Upper lobe of left lung (tissue), 6 donors: ENCODE measurements around the gene TST. TPM values are rescaled to one million over a fixed set of nuclear protein-coding genes. Genes with fewer than 3 reads are reported as not detected.

Experiments used
- ATAC-seq, 2 donors: fragments of 200-7000 bp; cut with Tn5 transposase; one replicate each; pipeline ENCODE4 v1.9.1; 2022; ENCODE audit warnings: mild to moderate bottlenecking in 2 of 2, moderate library complexity in 2 of 2; ENCODE audit not compliant: low FRiP score in 2 of 2
- DNase-seq, 2 donors: peaks; one replicate each; pipeline ENCODE4 v3.0.0-alpha.2; 2019 to 2020
- H3K27ac ChIP-seq, 4 donors: fragments of 200-600 bp; sonication (generic); one replicate each; pipeline ENCODE4 v1.5.1; 2016 to 2019
- H3K27me3 ChIP-seq, 4 donors: fragments of 200-600 bp; sonication (generic); one replicate each; pipeline ENCODE4 v1.5.1; 2017 to 2019
- H3K36me3 ChIP-seq, 4 donors: fragments of 200-600 bp; sonication (generic); one replicate each; pipeline ENCODE4 v1.5.1; 2016 to 2019
- H3K4me1 ChIP-seq, 4 donors: fragments of 200-600 bp; sonication (generic); one replicate each; pipeline ENCODE4 v1.5.1; 2018 to 2019
- H3K4me3 ChIP-seq, 4 donors: fragments of 200-600 bp; sonication (generic); one replicate each; pipeline ENCODE4 v1.5.1; 2017 to 2019; ENCODE audit warnings: mild to moderate bottlenecking in 2 of 4, moderate library complexity in 1 of 4
- H3K9me3 ChIP-seq, 4 donors: fragments of 200-600 bp; sonication (generic); one replicate each; pipeline ENCODE4 v1.5.1; 2018 to 2019
- EP300 ChIP-seq, 4 donors: sonication (generic); formaldehyde crosslinking; IDR thresholded peaks; one replicate each; pipeline ENCODE4 v1.5.1; 2017; ENCODE audit warnings: antibody characterized with exemption in 4 of 4, control low read depth in 2 of 4
- POLR2A ChIP-seq, 4 donors: fragments of 450-650 bp; IDR thresholded peaks; one replicate each; pipeline ENCODE4 v1.5.1; 2016 to 2017; ENCODE audit warnings: antibody characterized with exemption in 4 of 4, mild to moderate bottlenecking in 2 of 4
- POLR2AphosphoS5 ChIP-seq, 2 donors: sonication (generic); formaldehyde crosslinking; IDR thresholded peaks; one replicate each; pipeline ENCODE4 v1.5.1; 2017; ENCODE audit warnings: antibody characterized with exemption in 2 of 2
- WGBS, 2 donors: methylation state at CpG; one replicate each; pipeline ENCODE4 v1.1.5; 2017 to 2018; 5-methylcytosine and 5-hydroxymethylcytosine counted together
- total RNA-seq, 6 donors: library from RNA; depleted of rRNA in 4 of 6; stranded (reverse); fragments of >200 nt in 4 of 6; gene quantifications; one replicate each; pipeline versions ENCODE4 v1.1.0 to v1.2.1, GENCODE V29; 2016 to 2021
- TF ChIP-seq, protein P1 (sequence below), 6 experiments: fragments of 450-650 bp in 4 of 6; fragments of 200-600 bp in 2 of 6; sonication (generic) in 2 of 6; IDR thresholded peaks; one replicate each; pipeline ENCODE4 v1.5.1; 2016 to 2019; ENCODE audit warnings: antibody characterized with exemption in 6 of 6
- donor health status: DM: no; HTN: no; CAD: no; lungs with moderate emphysema.
- donor health status: DM: no; HTN: yes; CAD: no; lungs with severe emphysema.

TST gene
- total RNA-seq, 6 donors from 2014 or later: 43.0 to 78.1 (median 70.2) TPM

DNA sequence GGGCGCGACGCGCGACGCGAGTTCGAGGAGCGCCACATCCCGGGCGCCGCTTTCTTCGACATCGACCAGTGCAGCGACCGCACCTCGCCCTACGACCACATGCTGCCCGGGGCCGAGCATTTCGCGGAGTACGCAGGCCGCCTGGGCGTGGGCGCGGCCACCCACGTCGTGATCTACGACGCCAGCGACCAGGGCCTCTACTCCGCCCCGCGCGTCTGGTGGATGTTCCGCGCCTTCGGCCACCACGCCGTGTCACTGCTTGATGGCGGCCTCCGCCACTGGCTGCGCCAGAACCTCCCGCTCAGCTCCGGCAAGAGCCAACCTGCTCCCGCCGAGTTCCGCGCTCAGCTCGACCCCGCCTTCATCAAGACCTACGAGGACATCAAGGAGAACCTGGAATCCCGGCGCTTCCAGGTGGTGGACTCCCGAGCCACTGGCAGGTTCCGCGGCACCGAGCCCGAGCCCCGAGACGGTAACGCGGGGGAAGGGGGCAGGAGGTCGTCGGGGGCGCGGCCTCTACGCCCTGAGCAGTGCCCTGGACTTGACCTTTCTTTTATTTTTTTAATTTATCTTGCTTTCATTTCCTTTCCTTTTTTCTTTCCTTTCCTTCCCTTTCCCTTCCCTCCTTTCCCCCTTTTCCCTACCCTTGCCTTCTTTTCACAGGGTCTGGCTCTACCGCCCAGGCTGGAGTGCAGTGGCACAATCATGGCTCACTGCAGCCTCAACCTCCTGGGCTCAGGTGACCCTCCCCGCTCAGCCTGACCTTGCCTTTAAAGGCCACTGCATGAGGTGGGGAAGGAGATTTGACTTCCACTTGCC is 5.3 kb upstream of the TST start:
- Histone ChIP-seq H3K4me3 (no peak overlapping the region), H3K4me1 (peaks cover 32 to 58% (median 38%) of the 10 kb centered on the region in 4 donors), H3K27ac (peak overlapping the region in 2 of 4 donors; percentile 1 to 25), H3K27me3 (no peaks in the 10 kb centered on the region), H3K9me3 (no peaks in the 10 kb centered on the region), H3K36me3 (peaks cover 3 to 53% (median 31%) of the 10 kb centered on the region in 4 donors)
- DNase-seq (peak in 1 of 2 donors; percentile 80), ATAC-seq (no peak)
- TF ChIP-seq POLR2AphosphoS5 (IDR thresholded peaks at IDR 0.05) (no peak), EP300 (IDR thresholded peaks at IDR 0.05) (no peak), POLR2A (IDR thresholded peaks at IDR 0.05) (no peak)
- TF ChIP-seq, protein P1, sequence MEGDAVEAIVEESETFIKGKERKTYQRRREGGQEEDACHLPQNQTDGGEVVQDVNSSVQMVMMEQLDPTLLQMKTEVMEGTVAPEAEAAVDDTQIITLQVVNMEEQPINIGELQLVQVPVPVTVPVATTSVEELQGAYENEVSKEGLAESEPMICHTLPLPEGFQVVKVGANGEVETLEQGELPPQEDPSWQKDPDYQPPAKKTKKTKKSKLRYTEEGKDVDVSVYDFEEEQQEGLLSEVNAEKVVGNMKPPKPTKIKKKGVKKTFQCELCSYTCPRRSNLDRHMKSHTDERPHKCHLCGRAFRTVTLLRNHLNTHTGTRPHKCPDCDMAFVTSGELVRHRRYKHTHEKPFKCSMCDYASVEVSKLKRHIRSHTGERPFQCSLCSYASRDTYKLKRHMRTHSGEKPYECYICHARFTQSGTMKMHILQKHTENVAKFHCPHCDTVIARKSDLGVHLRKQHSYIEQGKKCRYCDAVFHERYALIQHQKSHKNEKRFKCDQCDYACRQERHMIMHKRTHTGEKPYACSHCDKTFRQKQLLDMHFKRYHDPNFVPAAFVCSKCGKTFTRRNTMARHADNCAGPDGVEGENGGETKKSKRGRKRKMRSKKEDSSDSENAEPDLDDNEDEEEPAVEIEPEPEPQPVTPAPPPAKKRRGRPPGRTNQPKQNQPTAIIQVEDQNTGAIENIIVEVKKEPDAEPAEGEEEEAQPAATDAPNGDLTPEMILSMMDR (IDR thresholded peaks at IDR 0.05): no peak
- WGBS, 2 donors: 94 to 95% methylated on average over 68 to 71 of the region's 71 CpGs

DNA sequence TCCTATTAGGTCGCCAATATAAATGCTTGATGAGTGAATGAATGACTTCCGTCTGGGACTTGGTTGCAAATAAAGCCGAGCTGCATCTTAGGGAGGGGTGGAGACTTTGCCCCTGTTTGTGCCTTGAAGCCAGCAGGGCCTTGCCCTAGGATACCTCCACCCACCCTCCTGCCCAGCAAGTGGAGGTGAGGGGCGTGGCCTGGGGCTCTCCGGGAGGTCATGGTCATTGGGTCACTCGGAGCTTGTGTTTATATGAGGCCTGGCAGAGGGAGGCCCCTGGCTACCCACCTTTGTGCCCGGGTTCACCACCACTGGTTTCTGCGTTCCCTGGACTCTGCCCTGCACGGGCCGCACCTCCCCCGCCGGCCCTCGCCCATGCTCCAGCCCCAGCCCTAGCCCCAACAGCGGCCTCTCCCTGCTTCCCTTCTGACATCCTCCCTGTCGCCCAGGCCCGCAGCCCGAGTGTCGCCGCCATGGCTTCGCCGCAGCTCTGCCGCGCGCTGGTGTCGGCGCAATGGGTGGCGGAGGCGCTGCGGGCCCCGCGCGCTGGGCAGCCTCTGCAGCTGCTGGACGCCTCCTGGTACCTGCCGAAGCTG is 4.6 kb upstream of the TST start:
- DNase-seq (no peak), ATAC-seq (no peak)
- TF ChIP-seq POLR2A (IDR thresholded peaks at IDR 0.05) (no peak), POLR2AphosphoS5 (IDR thresholded peaks at IDR 0.05) (no peak), EP300 (IDR thresholded peaks at IDR 0.05) (no peak)
- TF ChIP-seq, protein P1 (IDR thresholded peaks at IDR 0.05): no peak
- peaks cover 34 to 58% (median 38%) of the 10 kb centered on the region in 4 donors for H3K4me1 ChIP-seq
- H3K27ac ChIP-seq: no peak overlapping the region
- H3K9me3 ChIP-seq: no peaks in the 10 kb centered on the region
- H3K4me3 ChIP-seq: no peak overlapping the region
- H3K27me3 ChIP-seq: no peaks in the 10 kb centered on the region
- peaks cover 3 to 46% (median 26%) of the 10 kb centered on the region in 4 donors for H3K36me3 ChIP-seq
- WGBS, 2 donors: 96 to 97% methylated on average over 30 to 34 of the region's 34 CpGs

DNA sequence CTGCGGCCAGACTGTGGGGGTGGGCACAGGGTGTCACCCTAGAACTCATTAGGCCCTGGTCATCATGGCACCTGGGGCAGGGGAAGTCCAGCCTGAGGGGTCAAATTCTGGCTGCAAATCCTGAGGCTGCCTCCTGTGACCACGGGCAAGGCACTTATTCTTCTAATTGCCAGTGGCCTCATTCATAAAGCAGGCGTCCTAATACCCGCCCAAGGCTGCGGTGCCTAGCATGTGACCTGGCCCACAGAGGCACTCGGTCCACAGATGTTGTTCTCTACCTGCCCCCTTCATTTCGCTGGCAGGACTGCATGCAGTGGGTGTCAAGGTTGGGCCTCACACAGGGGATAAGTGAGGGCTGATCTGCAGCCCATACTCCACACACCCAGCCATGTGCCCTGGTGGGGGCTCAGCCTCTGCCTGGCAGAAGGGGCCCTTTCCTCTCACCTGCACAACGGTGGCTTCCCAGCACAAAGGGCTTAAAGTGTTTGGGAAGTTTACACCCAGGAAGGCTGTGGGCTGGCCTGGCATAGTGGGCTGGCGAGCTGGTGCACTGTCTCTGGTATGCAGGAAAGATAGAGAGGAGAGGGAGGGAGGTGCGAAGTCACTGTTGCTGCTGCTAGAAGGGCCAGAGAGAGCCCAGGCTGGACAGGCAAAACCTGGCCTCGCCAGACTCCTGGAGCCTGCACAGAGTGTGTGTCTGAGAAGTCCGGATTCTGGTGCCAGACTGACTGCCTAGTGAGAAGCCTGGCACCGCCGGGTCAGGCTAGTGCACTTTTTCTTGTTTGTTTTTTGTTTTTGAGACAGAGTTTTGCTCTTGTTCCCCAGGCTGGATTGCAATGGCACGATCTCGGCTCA is 3.5 kb upstream of the TST start:
- H3K9me3 ChIP-seq: no peaks in the 10 kb centered on the region
- peaks cover 3 to 39% (median 25%) of the 10 kb centered on the region in 4 donors for H3K36me3 ChIP-seq
- H3K4me1 ChIP-seq: peaks cover 44 to 69% (median 50%) of the 10 kb centered on the region in 4 donors
- no peaks in the 10 kb centered on the region for H3K27me3 ChIP-seq
- WGBS, 2 donors: 73 to 74% methylated on average over 10 to 16 of the region's 16 CpGs
- TF ChIP-seq POLR2AphosphoS5 (IDR thresholded peaks at IDR 0.05): no peak
- TF ChIP-seq, protein P1 (IDR thresholded peaks at IDR 0.05): no peak
- no peak for TF ChIP-seq POLR2A (IDR thresholded peaks at IDR 0.05)
- no peak for TF ChIP-seq EP300 (IDR thresholded peaks at IDR 0.05)
- DNase-seq (peak; percentile 19 to 42), ATAC-seq (no peak)
- peak overlapping the region in 3 of 4 donors; percentile 57 to 95 (median 57) for H3K27ac ChIP-seq
- no peak overlapping the region for H3K4me3 ChIP-seq

DNA sequence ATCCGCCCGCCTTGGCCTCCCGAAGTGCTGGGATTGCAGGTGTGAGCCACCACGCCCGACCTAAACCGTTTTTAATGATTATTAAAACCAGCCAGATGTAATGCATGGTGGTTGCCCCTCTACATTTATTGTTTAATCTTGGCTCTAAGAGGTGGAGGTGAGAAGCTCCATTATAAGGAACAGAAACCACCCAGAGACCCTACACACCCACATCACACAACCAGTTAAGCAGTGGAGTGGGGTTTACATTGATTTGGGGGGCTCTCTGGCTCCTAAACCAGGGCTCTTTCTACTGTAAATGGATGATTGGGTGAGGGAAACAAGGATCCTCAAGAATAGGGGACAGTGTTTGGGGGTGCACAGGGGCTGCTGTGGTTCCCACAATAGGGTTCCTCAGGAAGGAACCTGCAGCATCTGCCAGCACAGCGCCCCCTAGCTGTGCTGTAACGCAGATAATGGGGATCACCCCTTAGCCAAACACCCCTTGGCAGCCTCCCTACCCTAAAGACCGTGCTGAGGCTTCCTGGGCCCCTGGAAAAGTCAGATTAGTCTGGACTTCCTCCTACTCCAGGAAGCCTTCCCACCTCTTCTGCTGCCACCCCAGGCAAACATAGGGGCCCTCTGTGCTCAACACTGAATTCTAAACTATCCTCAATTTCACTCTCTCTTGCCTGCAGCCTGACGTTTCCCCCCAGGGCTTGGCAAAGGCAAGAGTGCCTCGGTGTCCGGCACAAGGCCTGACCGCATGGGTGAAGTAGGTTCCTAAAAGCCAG is 2.6 kb upstream of the TST start:
- ATAC-seq: no peak
- H3K27ac ChIP-seq: peak overlapping the region in 3 of 4 donors; percentile 57 to 95 (median 57)
- H3K9me3 ChIP-seq: no peaks in the 10 kb centered on the region
- H3K4me3 ChIP-seq: no peak overlapping the region
- no peak for TF ChIP-seq EP300 (IDR thresholded peaks at IDR 0.05)
- TF ChIP-seq, protein P1 (IDR thresholded peaks at IDR 0.05): peak; percentile 42 to 78 (median 62)
- no peaks in the 10 kb centered on the region for H3K27me3 ChIP-seq
- H3K4me1 ChIP-seq: peaks cover 52 to 77% (median 58%) of the 10 kb centered on the region in 4 donors
- DNase-seq: peak in 1 of 2 donors; percentile 59
- 60 to 66% methylated on average over 13 of the region's 13 CpGs for WGBS, 2 donors
- H3K36me3 ChIP-seq: peaks cover 0 to 33% (median 18%) of the 10 kb centered on the region in 4 donors
